HG03575 (cell line): ENCODE results near the gene ACKR2.
"Not testable (repeated sequence)": the region's sequence is repeated elsewhere in the genome, so short reads cannot be mapped to it uniquely, and the experiment has no call there.

Source experiments
- ATAC-seq: cut with Tn5 transposase; IDR thresholded peaks from one replicate; pipeline ENCODE4 v1.9.1; 2021; ENCODE audit not compliant: unreplicated experiment, insufficient number of reproducible peaks, low FRiP score; ENCODE audit errors: extremely low read depth

The ACKR2 gene

DNA sequence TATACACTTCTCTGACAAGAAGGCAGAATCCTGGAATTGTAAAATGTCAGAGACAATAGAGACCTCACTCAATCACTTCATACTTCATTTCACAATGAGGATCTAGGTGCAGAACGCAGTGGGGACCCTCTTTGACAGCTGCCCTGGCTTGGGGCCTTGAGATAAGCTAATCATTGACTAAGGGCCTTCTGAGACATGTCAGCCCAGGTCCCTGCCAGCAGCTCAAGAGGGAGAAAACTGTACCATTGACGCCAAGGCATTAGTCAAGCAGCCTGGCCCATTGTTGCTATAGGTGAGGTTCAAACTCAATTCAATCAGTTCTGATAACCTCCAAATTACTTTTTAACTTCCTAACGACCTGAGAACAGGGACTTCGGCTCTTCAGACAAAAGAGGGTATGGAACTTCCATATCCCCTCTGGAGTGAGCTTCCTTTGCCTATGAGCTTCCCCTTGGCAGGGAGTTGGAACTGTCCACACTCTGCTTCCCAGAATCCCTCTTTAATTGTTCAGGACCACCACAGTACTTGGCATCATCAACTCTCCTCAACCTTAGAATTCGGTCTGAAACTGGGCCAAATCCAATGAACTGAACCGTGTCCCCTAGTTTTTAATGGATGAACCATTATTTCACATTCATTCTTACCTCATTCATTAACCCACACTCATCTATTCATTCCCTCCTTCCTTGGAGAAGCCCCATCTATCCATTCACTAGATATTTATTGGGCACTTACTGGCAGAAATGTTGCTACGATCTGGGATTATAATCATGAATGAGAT, 67.9 kb downstream of the ACKR2 start:
- no peak for ATAC-seq

- no peak for ATAC-seq
Measured at GRCh38 chr3:42877881-42878280, 68.6 kb downstream of the ACKR2 start.

DNA sequence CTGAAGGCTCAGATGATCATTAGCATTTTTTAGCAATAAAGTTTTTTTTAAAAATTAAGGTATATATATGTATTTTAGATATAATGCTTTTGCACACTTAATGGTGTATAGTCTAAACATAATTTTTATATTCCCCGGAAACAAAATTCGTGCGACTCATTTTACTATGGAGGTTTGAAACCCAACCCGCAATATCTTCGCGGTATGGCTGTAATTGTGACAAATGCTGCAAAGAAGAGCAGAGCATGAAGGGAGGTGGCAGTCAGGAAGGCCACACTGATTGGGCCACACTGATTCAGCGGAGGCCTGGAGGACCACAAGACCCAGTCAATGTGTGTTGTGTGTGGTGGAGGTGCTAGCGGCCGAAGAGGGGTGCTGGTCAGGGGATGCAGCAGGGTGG, 70.9 kb downstream of the ACKR2 start:
- ATAC-seq, result no peak

DNA sequence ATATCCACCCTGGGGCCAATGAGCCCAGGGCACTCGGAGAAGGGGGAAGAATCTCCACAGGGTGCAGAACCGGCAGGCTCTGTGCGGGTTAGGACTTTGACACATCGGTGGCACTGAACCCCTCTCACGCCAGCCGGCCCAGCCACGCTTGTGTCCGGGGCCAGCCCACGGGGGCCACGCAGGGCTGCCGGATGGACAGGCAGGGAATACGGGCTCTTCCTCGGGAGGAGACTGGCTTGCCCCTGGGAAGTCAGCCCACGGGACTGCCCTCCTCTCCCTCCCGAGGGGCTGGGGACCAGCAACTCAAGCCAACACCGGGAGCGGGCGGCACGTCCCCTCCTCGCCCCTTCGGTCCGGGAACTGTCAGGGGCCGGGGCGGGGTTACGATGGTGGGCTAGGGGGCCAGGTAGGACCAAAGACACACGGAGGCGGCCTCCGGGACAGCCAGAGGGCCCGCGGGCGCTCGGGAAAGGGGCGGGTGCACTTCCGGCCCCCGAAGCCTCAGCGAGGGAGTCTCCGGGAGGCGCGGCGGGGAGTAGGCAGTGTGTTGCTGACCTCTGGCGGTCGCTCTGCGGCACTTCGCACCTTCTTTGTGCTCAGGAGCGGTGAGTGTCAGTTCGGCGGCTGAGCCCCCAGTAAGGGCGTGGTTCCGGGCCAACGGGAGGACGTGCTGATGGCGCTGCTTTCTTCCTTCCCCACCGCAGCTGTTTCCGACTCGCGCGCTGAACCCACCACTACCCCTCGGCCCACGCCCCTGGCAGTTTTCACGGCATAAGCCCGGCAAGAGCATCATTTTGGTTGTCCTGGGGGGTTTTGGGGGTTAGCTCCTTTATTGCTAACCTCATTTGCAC, 71.6 kb downstream of the ACKR2 start:
- peak; percentile 82 for ATAC-seq

GRCh38 chr3:42883251-42883930, 74.1 kb downstream of the ACKR2 start:
- ATAC-seq, result not testable (repeated sequence)

- ATAC-seq, result no peak
Measured at GRCh38 chr3:42884324-42884723, 75.1 kb downstream of the ACKR2 start.

DNA sequence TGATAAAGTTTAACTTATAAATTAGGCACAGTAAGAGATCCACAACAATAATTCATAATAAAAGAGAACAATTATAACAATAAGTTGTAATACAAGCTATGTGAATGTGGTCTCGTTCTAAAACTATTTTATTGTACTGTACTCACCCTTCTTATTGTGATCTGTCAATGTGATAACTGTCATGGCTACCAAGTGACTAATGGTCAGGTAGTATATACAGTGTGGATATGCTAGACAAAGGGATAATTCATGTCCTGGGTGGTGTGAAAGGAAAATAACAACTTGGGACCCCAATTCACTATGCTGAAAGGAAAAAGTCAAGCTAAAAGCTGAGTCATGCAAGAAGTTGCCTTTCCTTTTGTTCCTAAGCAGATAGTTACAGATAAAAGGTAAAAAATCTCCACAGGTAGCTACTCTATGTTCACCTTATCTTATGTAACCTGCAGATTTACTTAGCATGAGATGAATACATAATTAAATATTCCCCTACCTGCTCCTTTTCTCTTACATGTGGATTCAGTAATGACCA, 77.1 kb downstream of the ACKR2 start:
- no peak for ATAC-seq

GRCh38 chr3:42887084-42887483, 77.8 kb downstream of the ACKR2 start:
- no peak for ATAC-seq

GRCh38 chr3:42891042-42891441, 81.8 kb downstream of the ACKR2 start:
- no peak for ATAC-seq

DNA sequence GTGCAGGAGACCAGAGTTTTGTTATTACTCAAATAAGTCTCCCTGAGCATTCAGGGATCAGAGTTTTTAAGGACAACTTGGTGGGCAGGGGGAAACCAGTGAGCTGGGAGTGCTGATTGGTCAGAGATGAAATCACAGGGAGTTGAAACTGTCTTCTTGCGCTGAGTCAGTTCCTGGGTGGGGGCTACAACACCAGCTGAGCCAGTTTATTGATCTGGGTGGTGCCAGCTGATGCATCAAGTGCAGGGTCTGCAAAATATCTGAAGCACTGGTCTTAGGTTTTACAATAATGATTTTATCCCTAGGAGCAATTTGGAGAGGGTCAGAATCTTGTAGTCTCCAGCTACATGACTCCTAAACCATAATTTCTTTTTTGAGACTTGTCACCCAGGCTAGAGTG, 82.9 kb downstream of the ACKR2 start:
- no peak for ATAC-seq

- ATAC-seq, result no peak
Measured at GRCh38 chr3:42892807-42893206, 83.6 kb downstream of the ACKR2 start.

DNA sequence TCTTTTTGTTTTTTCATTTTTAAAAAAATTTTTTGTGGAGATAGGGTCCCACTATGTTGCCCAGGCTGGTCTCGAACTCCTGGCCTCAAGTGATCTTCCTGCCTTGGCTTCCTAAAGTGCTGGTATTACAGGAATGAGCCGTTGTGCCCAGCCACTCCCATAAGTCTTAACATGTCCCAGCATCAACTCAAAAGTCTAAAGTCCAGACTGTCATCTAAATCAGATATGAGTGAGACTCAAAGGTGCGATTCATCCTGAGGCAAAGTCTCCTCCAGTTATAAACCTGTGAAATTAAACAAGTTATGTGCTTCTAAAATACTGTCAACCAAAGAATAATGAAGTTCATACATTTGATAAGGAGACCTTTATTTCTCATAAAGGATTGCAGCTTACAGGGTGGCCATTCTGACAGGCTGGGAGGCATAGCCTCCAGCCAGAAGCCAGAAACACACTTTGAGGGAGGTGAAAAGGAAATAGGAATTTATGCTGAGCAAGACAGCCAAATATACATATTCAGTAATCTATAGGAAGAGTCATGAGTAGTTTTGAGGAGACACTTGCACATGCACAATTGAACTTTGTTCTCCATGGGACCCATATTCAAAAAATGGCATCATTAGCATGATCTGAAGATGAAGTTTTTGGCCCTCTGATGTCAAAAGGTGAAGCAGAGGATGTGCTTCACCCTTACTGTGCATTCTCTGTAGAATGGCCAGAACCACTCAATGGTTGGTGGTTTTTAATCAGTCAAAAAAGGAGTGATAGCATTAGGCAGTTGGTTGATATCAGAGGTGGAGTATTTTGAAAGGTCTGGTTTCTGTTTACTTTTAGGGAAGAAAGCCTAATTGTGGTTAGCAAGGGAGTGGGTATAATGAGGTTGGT, 85.7 kb downstream of the ACKR2 start:
- no peak for ATAC-seq

DNA sequence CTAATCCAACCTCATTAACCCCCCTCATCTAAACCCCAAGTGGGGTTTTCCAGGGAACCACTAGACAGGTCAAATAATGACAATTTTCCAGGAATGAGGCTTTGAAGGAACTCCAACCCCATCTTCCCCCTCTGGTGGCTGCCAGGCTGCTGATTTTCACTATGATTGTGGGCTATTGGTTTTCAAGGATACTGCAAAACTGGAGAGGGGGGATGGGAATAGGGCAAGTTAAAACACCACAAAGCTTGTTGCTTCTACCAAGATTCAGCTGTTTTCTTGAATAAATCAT, 86.3 kb downstream of the ACKR2 start:
- no peak for ATAC-seq

- no peak for ATAC-seq
Measured at GRCh38 chr3:42898896-42899675, 89.8 kb downstream of the ACKR2 start.

DNA sequence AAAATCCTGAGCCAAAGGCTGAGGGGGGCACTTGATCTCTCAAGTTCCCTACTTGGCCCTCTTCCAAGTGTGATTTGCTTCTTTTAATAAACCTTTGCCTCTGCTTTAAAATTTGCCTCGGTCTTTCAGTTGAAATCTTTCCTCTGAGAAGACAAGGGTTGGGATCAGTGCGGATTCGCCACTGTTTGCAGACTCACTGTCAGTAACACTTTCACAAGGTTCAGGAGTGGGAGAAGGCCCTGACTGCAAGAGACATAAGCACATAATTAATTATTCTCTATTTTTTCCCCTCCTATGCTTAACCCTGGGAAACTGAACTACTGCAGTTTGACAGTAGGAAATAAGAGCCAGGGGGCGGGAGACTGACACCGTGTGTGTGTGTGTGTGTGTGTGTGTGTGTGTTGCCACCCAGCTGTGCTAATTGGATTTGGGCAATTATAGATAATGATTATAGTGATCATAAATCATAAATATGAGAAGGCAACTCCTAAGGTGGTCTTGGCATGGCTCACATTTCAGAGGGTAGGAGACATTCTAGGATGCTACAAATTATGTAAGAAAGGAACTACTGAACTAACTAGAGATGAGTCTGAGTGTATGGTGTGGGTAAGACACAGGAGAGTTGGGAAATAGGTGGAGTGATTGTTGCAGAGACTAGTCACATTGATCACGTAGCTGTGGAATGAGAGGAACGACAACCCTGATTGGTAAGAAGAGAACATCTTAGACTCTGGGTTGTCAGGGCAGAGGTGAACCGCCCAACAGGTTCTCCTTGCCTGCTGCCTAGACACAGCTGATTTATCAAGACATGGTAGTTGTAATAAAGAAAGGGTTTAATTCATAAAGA, 91.2 kb downstream of the ACKR2 start:
- ATAC-seq, result no peak

GRCh38 chr3:42901073-42901415, 91.8 kb downstream of the ACKR2 start:
- ATAC-seq, result no peak

DNA sequence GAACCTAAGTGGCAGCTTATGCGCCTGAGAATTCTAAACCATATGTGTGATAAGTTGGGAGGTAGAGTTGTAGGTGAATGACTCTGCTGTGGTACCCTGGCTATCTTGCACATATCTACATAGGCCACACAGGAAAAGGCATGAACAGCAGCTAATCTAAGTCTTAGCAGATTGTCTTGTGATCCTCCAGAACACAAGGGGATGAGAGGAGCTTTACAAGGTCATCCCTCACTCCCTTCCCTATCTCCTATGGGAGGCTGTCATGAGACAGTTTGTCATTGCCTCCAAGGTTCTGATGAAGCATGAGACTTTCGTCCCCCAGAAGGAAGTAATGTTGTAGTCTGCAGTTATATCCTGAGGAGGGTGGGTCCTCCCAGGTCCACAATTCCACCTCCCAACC, 93.0 kb downstream of the ACKR2 start:
- no peak for ATAC-seq
